Measurements from ENCODE around the gene WIPI1.
"Not testable (repeated sequence)": the region's sequence is repeated elsewhere in the genome, so short reads cannot be mapped to it uniquely, and the experiment has no call there.

The WIPI1 gene

GRCh38 chr17:68413597-68414560, 43.4 kb downstream of the WIPI1 start:
- DNase-seq = peak; percentile 51

DNA sequence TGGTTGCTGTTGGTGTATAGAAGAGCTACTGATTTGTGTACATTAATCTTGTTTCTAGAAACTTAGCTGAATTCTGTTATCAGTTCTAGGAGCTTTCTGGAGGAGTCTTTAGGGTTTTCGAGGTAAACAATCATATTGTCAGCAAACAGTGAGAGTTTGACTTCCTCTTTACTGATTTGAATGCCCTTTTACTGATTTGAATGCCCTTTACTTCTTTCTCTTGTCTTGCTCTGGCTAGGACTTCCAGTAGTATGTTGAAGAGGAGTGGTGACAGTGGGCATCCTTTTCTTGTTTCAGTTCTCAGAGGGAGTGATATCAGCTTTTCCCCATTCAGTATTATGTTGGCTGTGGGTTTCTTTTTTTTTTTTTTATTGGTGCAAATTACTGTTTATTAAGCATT, 49.6 kb downstream of the WIPI1 start:
- DNase-seq = peak; percentile 29

DNA sequence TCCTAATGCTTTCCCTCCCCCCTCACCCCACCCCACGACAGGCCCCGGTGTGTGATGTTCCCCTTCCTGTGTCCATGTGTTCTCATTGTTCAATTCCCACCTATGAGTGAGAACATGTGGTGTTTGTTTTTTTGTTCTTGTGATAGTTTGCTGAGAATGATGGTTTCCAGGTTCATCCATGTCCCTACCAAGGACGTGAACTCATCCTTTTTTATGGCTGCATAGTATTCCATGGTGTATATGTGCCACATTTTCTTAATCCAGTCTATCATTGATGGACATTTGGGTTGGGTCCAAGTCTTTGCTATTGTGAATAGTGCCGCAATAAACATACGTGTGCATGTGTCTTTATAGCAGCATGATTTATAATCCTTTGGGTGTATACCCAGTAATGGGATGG, 53.5 kb downstream of the WIPI1 start:
- not testable (repeated sequence) for DNase-seq

GRCh38 chr17:68403122-68403521, 54.2 kb downstream of the WIPI1 start:
- no peak for DNase-seq

DNA sequence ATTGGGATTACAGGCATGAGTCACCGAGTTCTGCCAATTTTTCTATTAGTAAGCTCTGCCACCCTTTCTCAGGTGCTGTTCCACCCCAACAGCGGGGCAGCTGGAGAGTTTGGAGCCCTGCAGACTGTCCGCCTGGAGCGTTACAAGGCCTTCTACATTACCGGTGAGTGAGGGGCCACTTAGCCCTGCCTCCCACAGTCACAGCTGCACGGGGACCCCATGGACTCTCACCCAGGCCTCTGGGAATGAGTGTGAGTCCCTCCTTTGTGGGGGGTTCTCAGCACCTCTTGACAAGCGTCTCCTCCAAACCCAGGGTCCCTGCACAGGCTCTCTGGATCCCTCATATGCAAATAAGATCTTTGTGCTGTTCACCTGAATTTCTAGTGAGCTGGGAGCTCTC, 56.0 kb downstream of the WIPI1 start:
- DNase-seq = no peak

- no peak for DNase-seq
These were observed 56.9 kb downstream of the WIPI1 start for GRCh38 chr17:68400404-68400735.

GRCh38 chr17:68399638-68400403, 57.5 kb downstream of the WIPI1 start:
- DNase-seq = peak; percentile 74

DNA sequence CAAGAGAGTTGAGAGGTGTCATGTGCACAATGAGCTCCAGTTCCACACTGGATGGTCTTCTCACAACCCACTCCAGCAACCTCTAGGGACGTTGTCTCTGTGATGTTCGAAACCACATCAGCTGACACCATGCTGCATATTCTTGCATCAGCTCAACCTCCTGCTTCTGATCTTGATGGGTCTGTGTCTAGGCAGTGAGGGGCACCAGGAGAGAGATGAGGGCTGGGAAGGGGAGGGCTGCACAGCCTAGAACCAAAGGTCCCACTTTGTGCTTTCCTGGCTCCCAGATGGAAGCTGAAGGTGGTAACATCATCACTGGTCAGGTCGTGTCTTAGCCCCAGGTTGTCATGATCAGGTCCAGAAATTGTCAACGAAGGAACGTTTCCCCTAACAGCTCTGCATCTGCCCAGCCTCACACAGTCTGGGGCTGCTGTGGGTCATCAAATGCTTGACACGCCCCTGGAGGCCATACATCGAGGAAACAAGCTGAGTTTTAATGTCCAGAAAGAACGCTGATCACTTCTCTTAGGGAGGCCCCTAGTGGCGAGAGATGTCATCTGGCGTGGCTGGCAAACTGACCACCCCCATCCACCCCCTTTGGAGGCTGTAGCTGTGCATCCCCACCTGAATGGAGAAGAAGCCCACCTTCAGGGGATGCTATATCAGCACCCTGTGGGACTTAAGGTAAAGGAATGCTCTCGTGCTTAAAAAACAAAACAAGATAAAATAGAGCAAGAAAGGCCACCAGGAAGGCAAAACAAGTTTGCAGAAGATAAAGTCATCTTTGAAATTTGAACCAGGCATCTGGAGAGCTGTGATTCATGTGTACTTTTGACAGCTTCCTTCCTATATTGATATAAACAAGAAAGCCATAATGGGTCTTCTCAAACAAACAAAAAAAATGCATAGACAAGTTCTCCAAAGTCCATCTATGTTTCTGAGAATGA, 58.3 kb downstream of the WIPI1 start:
- DNase-seq = peak; percentile 87

DNA sequence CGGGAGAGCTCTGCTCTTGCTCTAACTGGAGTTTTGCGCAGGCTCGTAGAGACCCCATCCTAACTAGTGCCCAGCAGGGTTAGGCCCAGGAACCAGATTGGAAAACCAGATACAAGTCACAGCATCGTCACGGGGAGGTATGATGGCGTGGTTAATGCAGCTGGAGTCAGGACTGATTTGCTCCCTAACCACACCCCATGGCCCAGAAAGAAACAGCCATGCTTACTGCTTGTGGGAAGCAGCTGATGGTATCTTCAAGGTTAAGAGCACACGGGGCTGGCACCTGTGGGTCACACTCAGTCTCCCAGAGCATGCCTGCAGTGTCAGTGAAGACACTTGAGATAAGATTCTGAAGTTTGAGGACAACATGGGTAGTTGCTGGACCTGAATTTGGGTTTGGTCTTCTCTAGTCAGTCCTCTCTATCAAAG, 60.2 kb downstream of the WIPI1 start:
- DNase-seq = no peak

- no peak for DNase-seq
These were observed 60.8 kb downstream of the WIPI1 start for GRCh38 chr17:68396226-68397107.

- DNase-seq = no peak
These were observed 62.5 kb downstream of the WIPI1 start for GRCh38 chr17:68394608-68395331.

DNA sequence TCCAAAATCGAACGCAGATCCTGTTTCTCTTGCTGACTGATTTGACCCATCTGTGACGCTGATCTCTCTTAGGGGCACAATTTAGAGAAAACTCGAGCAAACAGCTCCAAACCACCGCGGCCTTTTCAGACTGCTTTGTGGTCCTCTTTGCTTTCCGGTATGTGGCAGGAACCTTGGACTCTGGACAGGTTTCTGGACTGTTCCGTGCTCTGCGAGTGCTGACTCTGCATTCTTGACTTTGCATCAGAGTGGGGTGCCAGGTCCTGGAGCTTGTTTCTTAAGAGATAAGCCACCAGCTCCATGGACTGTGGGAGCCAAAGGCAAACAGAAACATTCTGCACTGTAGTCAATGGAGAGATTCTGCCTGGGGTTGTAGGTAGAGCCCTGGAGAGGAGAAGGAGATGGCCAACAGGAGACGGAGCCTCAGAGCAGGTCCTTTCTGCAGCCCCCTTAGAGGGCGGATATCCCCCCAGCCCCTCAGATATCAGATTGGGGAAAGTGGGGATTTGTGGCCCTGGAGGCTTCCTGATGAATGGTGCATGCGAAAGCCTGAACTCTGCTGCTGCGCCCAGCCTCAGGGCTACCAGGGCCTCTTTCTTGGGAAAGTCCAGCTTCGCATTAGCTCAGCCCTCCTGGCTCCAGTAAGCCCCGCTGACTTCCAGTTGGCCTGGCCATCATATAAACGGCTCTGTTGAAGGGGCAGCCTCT, 65.6 kb downstream of the WIPI1 start:
- DNase-seq = no peak

DNA sequence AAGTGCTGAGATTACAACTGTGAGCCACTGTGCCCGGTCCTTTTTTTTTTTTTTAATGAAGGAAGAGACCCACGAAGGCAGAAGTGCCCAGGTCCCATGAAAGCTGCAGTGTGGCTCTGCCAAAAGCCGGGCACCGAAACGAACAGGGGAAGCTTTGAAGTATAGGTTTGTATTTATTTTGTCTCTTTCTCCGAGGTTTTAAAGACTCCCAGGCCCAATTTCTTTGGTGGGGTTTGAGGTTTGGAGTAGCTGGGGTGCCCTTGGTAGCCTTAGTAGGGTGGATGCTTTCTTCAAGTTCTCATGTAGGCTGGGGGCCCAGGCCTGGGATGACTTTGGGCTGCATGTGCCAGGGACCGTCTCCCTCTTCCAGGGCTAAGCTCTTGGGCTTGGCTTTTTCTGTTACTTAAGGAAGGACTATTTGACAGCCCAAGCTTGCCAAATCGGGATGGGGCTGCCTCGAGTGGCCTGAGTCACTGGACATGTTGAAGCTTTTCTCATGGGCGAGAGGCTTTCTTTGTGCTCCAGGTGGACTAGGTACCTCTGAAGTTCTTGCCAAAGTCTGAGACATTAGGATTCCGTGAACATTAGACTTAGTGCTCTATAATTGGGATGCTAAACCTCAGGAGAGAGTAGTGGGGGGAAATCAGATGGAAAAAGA, 66.3 kb downstream of the WIPI1 start:
- no peak for DNase-seq

- DNase-seq = no peak
These were observed 68.3 kb downstream of the WIPI1 start for GRCh38 chr17:68389041-68389440.

DNA sequence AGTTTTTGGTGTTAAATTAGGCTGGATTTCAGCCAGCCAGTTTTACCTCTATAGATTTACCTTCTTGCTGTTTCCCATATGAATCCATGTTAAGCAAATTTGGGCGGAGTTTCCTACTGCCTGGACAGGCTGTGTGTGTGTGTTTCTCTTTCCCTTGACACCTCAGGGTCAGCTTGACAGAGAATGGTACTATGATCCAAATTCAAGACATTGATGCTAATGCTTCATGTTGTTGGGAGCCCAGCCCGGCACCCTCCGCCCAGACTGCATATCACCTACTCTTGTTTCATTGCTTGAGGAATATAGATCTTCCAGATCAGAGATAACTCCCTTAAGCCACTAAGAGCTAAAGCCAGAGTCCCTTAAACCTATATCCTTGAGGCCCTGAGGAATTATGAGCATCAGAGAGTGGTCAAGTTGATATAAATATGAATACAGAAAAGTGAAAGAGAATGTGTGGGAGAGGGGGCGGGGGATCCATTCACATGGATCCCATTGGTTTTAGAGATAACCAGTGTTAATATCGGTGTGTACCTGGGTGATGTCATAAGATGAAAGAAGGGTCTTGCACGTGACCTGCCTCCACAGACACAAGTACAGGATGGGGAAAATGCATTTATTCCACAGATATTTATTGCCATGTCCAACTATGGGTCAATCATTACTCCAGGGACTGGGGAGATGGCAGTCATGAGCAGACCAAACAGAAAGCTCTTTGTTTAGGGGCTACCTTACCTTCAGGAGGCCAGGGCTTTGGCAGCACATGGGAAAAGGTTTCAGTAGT, 69.7 kb downstream of the WIPI1 start:
- DNase-seq = no peak

- DNase-seq = no peak
These were observed 71.6 kb downstream of the WIPI1 start for GRCh38 chr17:68385490-68386215.

GRCh38 chr17:68384941-68385340, 72.4 kb downstream of the WIPI1 start:
- DNase-seq = no peak

DNA sequence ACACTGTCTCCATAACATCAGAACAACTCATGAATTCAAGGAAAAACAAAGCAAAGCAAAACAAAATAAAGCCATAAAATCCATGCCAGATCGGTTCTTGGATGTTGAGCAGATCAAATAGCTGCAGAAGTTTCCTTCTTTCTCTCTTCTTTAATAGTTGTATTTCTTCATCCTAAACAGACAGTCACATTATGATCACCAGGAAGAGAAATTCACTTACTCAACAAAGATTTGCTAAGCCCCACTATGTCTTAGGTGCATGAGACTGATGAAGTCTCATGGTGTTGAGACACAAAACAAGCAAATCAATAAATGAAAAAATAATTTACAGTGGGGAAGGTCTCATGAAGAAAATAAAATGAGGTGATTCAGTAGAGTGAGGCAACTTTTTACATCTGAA, 72.8 kb downstream of the WIPI1 start:
- peak; percentile 58 for DNase-seq
